CD4-positive, alpha-beta T cell treated with Interleukin-17A for 4 hours (primary cell): Measurements from ENCODE around the gene RECQL5.

Source experiments
- DNase-seq: peaks from one replicate; pipeline ENCODE4 v3.0.0-alpha.2; 2020; ENCODE audit warnings: mixed read lengths

Gene RECQL5

GRCh38 chr17:75632428-75632827, 34.5 kb downstream of the RECQL5 start:
- no peak for DNase-seq

GRCh38 chr17:75631353-75631752, 35.6 kb downstream of the RECQL5 start:
- no peak for DNase-seq

GRCh38 chr17:75630071-75630917, 36.7 kb downstream of the RECQL5 start:
- DNase-seq, result no peak

GRCh38 chr17:75629157-75629556, 37.8 kb downstream of the RECQL5 start:
- DNase-seq, result no peak

- no peak for DNase-seq
Measured at GRCh38 chr17:75628425-75628824, 38.5 kb downstream of the RECQL5 start.

GRCh38 chr17:75627094-75627493, 39.9 kb downstream of the RECQL5 start:
- DNase-seq, result no peak

GRCh38 chr17:75626496-75627038, 40.4 kb downstream of the RECQL5 start:
- no peak for DNase-seq

GRCh38 chr17:75625813-75626486, 41.0 kb downstream of the RECQL5 start:
- DNase-seq, result peak; percentile 15

- no peak for DNase-seq
Measured at GRCh38 chr17:75624714-75625345, 42.1 kb downstream of the RECQL5 start.

- no peak for DNase-seq
Measured at GRCh38 chr17:75624021-75624420, 42.9 kb downstream of the RECQL5 start.

- DNase-seq, result no peak
Measured at GRCh38 chr17:75623386-75623785, 43.6 kb downstream of the RECQL5 start.

GRCh38 chr17:75622771-75623273, 44.1 kb downstream of the RECQL5 start:
- DNase-seq, result no peak

- no peak for DNase-seq
Measured at GRCh38 chr17:75622076-75622475, 44.9 kb downstream of the RECQL5 start.

GRCh38 chr17:75621489-75621888, 45.5 kb downstream of the RECQL5 start:
- DNase-seq, result no peak

- DNase-seq, result peak; percentile 25
Measured at GRCh38 chr17:75619506-75620431, 47.2 kb downstream of the RECQL5 start.

- DNase-seq, result no peak
Measured at GRCh38 chr17:75617675-75618074, 49.3 kb downstream of the RECQL5 start.

- no peak for DNase-seq
Measured at GRCh38 chr17:75617218-75617617, 49.7 kb downstream of the RECQL5 start.

- DNase-seq, result no peak
Measured at GRCh38 chr17:75616521-75617122, 50.3 kb downstream of the RECQL5 start.

- DNase-seq, result no peak
Measured at GRCh38 chr17:75615301-75615700, 51.7 kb downstream of the RECQL5 start.

- no peak for DNase-seq
Measured at GRCh38 chr17:75614556-75615270, 52.2 kb downstream of the RECQL5 start.

GRCh38 chr17:75614006-75614405, 52.9 kb downstream of the RECQL5 start:
- DNase-seq, result no peak
